H1 (cell line): ENCODE measurements around the gene HS3ST6. TPM values are rescaled to one million over a fixed set of nuclear protein-coding genes. Genes with fewer than 3 reads are reported as not detected.

Source experiments
- BACH1 ChIP-seq: IDR thresholded peaks from 2 replicates; pipeline ENCODE4 v1.6.1; 2012; ENCODE audit warnings: low read length, improper control_type of control experiment
- CEBPB ChIP-seq: IDR thresholded peaks from 2 replicates; pipeline ENCODE4 v1.6.1; 2012; ENCODE audit warnings: low read depth, low read length
- CHD2 ChIP-seq: IDR thresholded peaks from 2 replicates; pipeline ENCODE4 v1.6.1; 2012; ENCODE audit warnings: low read length, improper control_type of control experiment
- CHD7 ChIP-seq: fragments of 300-600 bp; sonication (generic); IDR thresholded peaks from 2 replicates; pipeline ENCODE4 v1.7.1; 2012; ENCODE audit warnings: low read length, moderate library complexity, mild to moderate bottlenecking, inconsistent platforms; ENCODE audit not compliant: insufficient replicate concordance
- EGR1 ChIP-seq: IDR thresholded peaks from 2 replicates; pipeline ENCODE4 v1.6.1; 2011; ENCODE audit warnings: low read depth, low read length, borderline replicate concordance
- HDAC2 ChIP-seq, 2 experiments: fragments of 300-600 bp in 1 of 2; sonication (generic) in 1 of 2; IDR thresholded peaks; 2 replicates each; pipeline ENCODE4 v1.6.1; 2011 to 2012; ENCODE audit warnings: low read depth in 2 of 2, low read length in 2 of 2, mild to moderate bottlenecking in 2 of 2, moderate library complexity in 2 of 2, borderline replicate concordance in 1 of 2, inconsistent platforms in 1 of 2
- JUND ChIP-seq: IDR thresholded peaks from 2 replicates; pipeline ENCODE4 v1.6.1; 2011; ENCODE audit warnings: mild to moderate bottlenecking, improper control_type of control experiment, low read length
- KDM4A ChIP-seq: IDR thresholded peaks from one replicate; pipeline ENCODE4 v1.7.1; 2012; ENCODE audit warnings: low read depth, mild to moderate bottlenecking, moderate library complexity, low read length, inconsistent platforms; ENCODE audit not compliant: severe bottlenecking
- SP2 ChIP-seq: IDR thresholded peaks from 2 replicates; pipeline ENCODE4 v1.6.1; 2012; ENCODE audit warnings: mild to moderate bottlenecking, low read length, inconsistent platforms
- polyA plus RNA-seq, 7 experiments: library from polyadenylated mRNA; depleted of rRNA in 3 of 7; stranded (reverse) in 5 of 7; unstranded in 2 of 7; fragments of >200 nt in 5 of 7; fragments of 200-250 nt in 2 of 7; gene quantifications; 1 replicate in 5 of 7; 2 replicates in 1 of 7; 4 replicates in 1 of 7; pipeline versions ENCODE4 v1.2.1 to v1.2.3, GENCODE V29; 2011 to 2013; ENCODE audit warnings: missing spikeins in 2 of 7, mixed read lengths in 2 of 7
- total RNA-seq: library from RNA; stranded (reverse); fragmentation: NEBNext Ultra II Directional; extraction: Animal tissue kit (Norgen Biotek cat#: 25700); gene quantifications from 2 replicates; pipeline ENCODE4 v1.2.1, GENCODE V29; 2021
- TF ChIP-seq, protein P1 (sequence below), 3 experiments: IDR thresholded peaks; 1 replicate in 2 of 3; 2 replicates in 1 of 3; pipeline versions ENCODE4 v1.5.1 to v1.6.1; 2011; ENCODE audit warnings: low read length in 3 of 3, mild to moderate bottlenecking in 3 of 3, inconsistent platforms in 2 of 3, low read depth in 1 of 3, moderate library complexity in 1 of 3; ENCODE audit not compliant: insufficient read depth in 1 of 3; ENCODE audit errors: control extremely low read depth in 1 of 3

Gene HS3ST6
- total and polyA plus RNA-seq, 2 of the 8 experiments (the other 6 are each of a cell fraction or from before 2014, with no cell fraction given): 0.36 to 0.39 TPM

DNA sequence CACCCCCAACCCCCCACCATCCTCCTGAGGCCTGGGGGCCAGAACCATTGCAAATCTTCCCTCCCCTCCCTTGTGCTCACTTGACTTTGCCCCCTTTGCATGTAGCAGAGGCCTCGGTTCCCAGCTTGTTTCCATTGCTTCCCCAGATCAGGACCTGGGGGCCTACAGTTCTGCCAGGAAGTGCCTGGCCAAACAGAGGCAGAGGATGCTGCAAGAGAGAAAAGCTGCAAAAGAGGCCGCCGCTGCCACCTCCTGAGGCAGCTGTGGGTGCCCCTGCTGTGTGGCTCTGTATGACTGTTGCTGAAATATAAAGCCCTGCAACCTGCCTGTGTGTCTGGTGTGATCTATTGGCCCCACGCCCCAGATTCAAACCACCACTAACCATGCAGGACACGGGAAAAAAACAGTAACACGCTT is 43.4 kb upstream of the HS3ST6 start (continued):
- no peak for TF ChIP-seq KDM4A
- TF ChIP-seq HDAC2 (IDR thresholded peaks at IDR 0.05; ENCODE audit: borderline replicate concordance in 1 of 2, low read depth in 2 of 2, low read length in 2 of 2): no peak
- TF ChIP-seq CHD2: 0 out of 2 replicates have a peak, but pooled peaks have one; percentile 1
- no peak for TF ChIP-seq BACH1
- TF ChIP-seq CHD7: no peak
- TF ChIP-seq, protein P1, sequence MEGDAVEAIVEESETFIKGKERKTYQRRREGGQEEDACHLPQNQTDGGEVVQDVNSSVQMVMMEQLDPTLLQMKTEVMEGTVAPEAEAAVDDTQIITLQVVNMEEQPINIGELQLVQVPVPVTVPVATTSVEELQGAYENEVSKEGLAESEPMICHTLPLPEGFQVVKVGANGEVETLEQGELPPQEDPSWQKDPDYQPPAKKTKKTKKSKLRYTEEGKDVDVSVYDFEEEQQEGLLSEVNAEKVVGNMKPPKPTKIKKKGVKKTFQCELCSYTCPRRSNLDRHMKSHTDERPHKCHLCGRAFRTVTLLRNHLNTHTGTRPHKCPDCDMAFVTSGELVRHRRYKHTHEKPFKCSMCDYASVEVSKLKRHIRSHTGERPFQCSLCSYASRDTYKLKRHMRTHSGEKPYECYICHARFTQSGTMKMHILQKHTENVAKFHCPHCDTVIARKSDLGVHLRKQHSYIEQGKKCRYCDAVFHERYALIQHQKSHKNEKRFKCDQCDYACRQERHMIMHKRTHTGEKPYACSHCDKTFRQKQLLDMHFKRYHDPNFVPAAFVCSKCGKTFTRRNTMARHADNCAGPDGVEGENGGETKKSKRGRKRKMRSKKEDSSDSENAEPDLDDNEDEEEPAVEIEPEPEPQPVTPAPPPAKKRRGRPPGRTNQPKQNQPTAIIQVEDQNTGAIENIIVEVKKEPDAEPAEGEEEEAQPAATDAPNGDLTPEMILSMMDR (IDR thresholded peaks at IDR 0.05; ENCODE audit: control extremely low read depth in 1 of 3, insufficient read depth in 1 of 3, low read depth in 1 of 3, low read length in 3 of 3): no peak
- TF ChIP-seq JUND: no peak
- no peak for TF ChIP-seq EGR1
- TF ChIP-seq SP2: no peak
- no peak for TF ChIP-seq CEBPB
